Tibial nerve (tissue), 4 donors: Measurements from ENCODE around the gene PTTG1.

Experiments used
- EP300 ChIP-seq, 2 donors: sonication (generic); formaldehyde crosslinking; IDR thresholded peaks; one replicate each; pipeline ENCODE4 v1.6.1; 2017; ENCODE audit warnings: antibody characterized with exemption in 2 of 2, mild to moderate bottlenecking in 1 of 2
- POLR2A ChIP-seq, 2 donors: fragments of 450-650 bp; IDR thresholded peaks; one replicate each; pipeline ENCODE4 v1.6.1; 2017; ENCODE audit warnings: antibody characterized with exemption in 2 of 2, mild to moderate bottlenecking in 2 of 2, moderate library complexity in 2 of 2
- TF ChIP-seq, protein P1 (sequence below), 5 experiments: fragments of 200-600 bp in 3 of 5; fragments of 450-650 bp in 2 of 5; sonication (generic) in 3 of 5; IDR thresholded peaks; one replicate each; pipeline ENCODE4 v1.5.1; 2016 to 2019; ENCODE audit warnings: antibody characterized with exemption in 5 of 5, mild to moderate bottlenecking in 3 of 5, moderate library complexity in 2 of 5

DNA sequence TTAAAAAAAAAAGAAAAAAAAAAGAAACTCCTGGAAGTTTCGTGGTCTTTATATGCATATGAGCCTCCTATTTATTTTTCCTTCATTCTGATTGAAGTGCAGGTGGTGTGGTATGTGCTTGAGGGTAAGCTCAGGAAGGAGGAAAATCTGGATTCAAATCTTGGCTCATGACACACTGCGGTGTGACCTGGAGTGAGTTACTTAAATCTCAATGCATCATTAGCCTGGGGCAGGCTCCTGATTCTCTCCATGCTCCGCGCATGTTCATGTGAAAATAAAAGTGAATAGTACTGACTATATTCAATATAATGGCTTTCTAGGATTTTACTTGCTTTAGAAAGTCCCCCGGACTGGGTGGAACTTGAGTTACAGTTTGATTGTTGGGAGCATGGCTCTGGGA, 35.6 kb downstream of the PTTG1 start:
- no peak for TF ChIP-seq EP300 (IDR thresholded peaks at IDR 0.05)
- TF ChIP-seq, protein P1, sequence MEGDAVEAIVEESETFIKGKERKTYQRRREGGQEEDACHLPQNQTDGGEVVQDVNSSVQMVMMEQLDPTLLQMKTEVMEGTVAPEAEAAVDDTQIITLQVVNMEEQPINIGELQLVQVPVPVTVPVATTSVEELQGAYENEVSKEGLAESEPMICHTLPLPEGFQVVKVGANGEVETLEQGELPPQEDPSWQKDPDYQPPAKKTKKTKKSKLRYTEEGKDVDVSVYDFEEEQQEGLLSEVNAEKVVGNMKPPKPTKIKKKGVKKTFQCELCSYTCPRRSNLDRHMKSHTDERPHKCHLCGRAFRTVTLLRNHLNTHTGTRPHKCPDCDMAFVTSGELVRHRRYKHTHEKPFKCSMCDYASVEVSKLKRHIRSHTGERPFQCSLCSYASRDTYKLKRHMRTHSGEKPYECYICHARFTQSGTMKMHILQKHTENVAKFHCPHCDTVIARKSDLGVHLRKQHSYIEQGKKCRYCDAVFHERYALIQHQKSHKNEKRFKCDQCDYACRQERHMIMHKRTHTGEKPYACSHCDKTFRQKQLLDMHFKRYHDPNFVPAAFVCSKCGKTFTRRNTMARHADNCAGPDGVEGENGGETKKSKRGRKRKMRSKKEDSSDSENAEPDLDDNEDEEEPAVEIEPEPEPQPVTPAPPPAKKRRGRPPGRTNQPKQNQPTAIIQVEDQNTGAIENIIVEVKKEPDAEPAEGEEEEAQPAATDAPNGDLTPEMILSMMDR (IDR thresholded peaks at IDR 0.05) = no peak
- TF ChIP-seq POLR2A (IDR thresholded peaks at IDR 0.05) = no peak
